Measurements from ENCODE around the gene ACTR3. TPM values are rescaled to one million over a fixed set of nuclear protein-coding genes. Genes with fewer than 3 reads are reported as not detected.

The ACTR3 gene
- total and polyA plus RNA-seq, 2 of the 4 experiments (the other 2 are of a cell fraction): 246 to 307 TPM

GRCh38 chr2:113861740-113862139 is 28.1 kb upstream of the ACTR3 start:
- H3K9me1 ChIP-seq (ENCODE audit: insufficient read depth, low read length): no peaks in the 10 kb centered on the region
- TF ChIP-seq POLR2A (IDR thresholded peaks at IDR 0.05; ENCODE audit: low read depth, low read length): no peak
- no peak for TF ChIP-seq SMC3 (IDR thresholded peaks at IDR 0.05; ENCODE audit: low read depth, low read length)
- no peak for TF ChIP-seq CEBPB (IDR thresholded peaks at IDR 0.05; ENCODE audit: low read depth, low read length)
- TF ChIP-seq ELK1 (IDR thresholded peaks at IDR 0.05; ENCODE audit: borderline replicate concordance, low read depth, low read length): no peak
- no peak for TF ChIP-seq MXI1 (IDR thresholded peaks at IDR 0.05; ENCODE audit: borderline replicate concordance, low read depth, low read length)
- TF ChIP-seq NFE2L2 (IDR thresholded peaks at IDR 0.05; ENCODE audit: low read depth, low read length): no peak
- TF ChIP-seq BHLHE40 (IDR thresholded peaks at IDR 0.05; ENCODE audit: low read depth, low read length): no peak
- TF ChIP-seq MAFK (IDR thresholded peaks at IDR 0.05; ENCODE audit: low read depth, low read length): no peak
- no peak for TF ChIP-seq RAD21 (IDR thresholded peaks at IDR 0.05; ENCODE audit: low read length)
- no peak for TF ChIP-seq MAZ (IDR thresholded peaks at IDR 0.05; ENCODE audit: borderline replicate concordance, low read depth, low read length)
- no peak for TF ChIP-seq CHD1 (IDR thresholded peaks at IDR 0.05; ENCODE audit: low read depth, low read length)
- TF ChIP-seq CTCF (conservative IDR thresholded peaks at IDR 0.05; ENCODE audit: low read depth, low read length): no peak
- TF ChIP-seq USF2 (IDR thresholded peaks at IDR 0.05; ENCODE audit: low read depth, low read length): no peak
- no peak for TF ChIP-seq FOS (IDR thresholded peaks at IDR 0.05; ENCODE audit: low read depth, low read length)
- TF ChIP-seq RFX5 (IDR thresholded peaks at IDR 0.05; ENCODE audit: low read depth, low read length): no peak
- no peak for TF ChIP-seq RCOR1 (IDR thresholded peaks at IDR 0.05; ENCODE audit: insufficient replicate concordance, low read length)
- ChIA-PET CTCF (no interaction called here), POLR2A (ENCODE audit: unreplicated experiment) (no interaction called here)
- no peaks in the 10 kb centered on the region for H3K27me3 ChIP-seq (ENCODE audit: control insufficient read depth, insufficient read depth, low read length)
- ATAC-seq (ENCODE audit: low read depth) (no peak), DNase-seq (no peak)
- H3K79me1 ChIP-seq (ENCODE audit: low read depth in 1 of 2, low read length in 2 of 2): no peaks in the 10 kb centered on the region
- H3K27ac ChIP-seq (ENCODE audit: insufficient read depth, low read length): no peak overlapping the region
- peaks cover 4% of the 10 kb centered on the region; the same call in 1 of the 2 replicates for H3K4me1 ChIP-seq (ENCODE audit: control insufficient read depth, insufficient read depth, low read length)
- H2AFZ ChIP-seq (replicated peaks; ENCODE audit: low read length, poor library complexity): no peak overlapping the region
- no peak overlapping the region for H2BK5ac ChIP-seq (ENCODE audit: low read depth, low read length, poor library complexity, severe bottlenecking)
- H3K56ac ChIP-seq (ENCODE audit: extremely low read depth, insufficient read depth, low read length): no peak overlapping the region
- dilution Hi-C loops (cut with HindIII; ENCODE audit: low sequenced_read_pairs, unreplicated experiment): no loop called here
- H3K14ac ChIP-seq (replicated peaks; ENCODE audit: low read depth, low read length): no peak overlapping the region
- no peaks in the 10 kb centered on the region for H4K20me1 ChIP-seq (ENCODE audit: insufficient read depth, low read length)
- no peak overlapping the region for H3K23ac ChIP-seq (ENCODE audit: low read depth, low read length)
- intact Hi-C loops (cut with micrococcal nuclease): no loop called here
- no peak overlapping the region for H3K9ac ChIP-seq (ENCODE audit: low read depth, low read length)
- no peak overlapping the region for H3K18ac ChIP-seq (ENCODE audit: low read depth, low read length)
- WGBS, 2 experiments (ENCODE audit: extremely low coverage in 2 of 2, insufficient read length in 1 of 2): 90% methylated on average over 2 of the region's 7 CpGs; no CpG with 5 or more reads in 1 of the 2 experiments
- no peak overlapping the region for H4K8ac ChIP-seq (ENCODE audit: low read depth in 2 of 2, low read length in 2 of 2)
- no peak overlapping the region for H2BK20ac ChIP-seq (ENCODE audit: low read depth, low read length)
- H4K91ac ChIP-seq (ENCODE audit: insufficient read depth, low read depth, low read length): no peak overlapping the region
- H3K9me3 ChIP-seq (ENCODE audit: control insufficient read depth, insufficient read depth, low read length): no peaks in the 10 kb centered on the region
- H2BK15ac ChIP-seq (ENCODE audit: low read depth, low read length): no peak overlapping the region
- in situ Hi-C loops (cut with MboI; ENCODE audit: low sequenced_read_pairs): no loop called here
- H3K36me3 ChIP-seq (ENCODE audit: control insufficient read depth, insufficient read depth, low read length): no peaks in the 10 kb centered on the region
- no TSS peak for BruUV-seq (replicated peaks)
- H2BK120ac ChIP-seq (ENCODE audit: low read depth, low read length): no peak overlapping the region
- no peak overlapping the region for H4K5ac ChIP-seq (ENCODE audit: low read depth, low read length)
- H3K4me2 ChIP-seq (ENCODE audit: low read depth, low read length): no peak overlapping the region
- no peak overlapping the region for H2AK5ac ChIP-seq (ENCODE audit: low read depth, low read length)
- H3K4me3 ChIP-seq (ENCODE audit: insufficient read depth, low read depth, low read length): no peak overlapping the region
- no peak overlapping the region for H3K4ac ChIP-seq (ENCODE audit: low read depth, low read length)
- H2AK9ac ChIP-seq (replicated peaks; ENCODE audit: low read depth, low read length, poor library complexity): no peak overlapping the region
